ENCODE data around the gene PTTG1IP. TPM values are rescaled to one million over a fixed set of nuclear protein-coding genes. Genes with fewer than 3 reads are reported as not detected.
A peak's percentile ranks its signal among the peaks of the same experiment; 100 is the strongest.

The PTTG1IP gene
- total RNA-seq, 4 donors from 2014 or later = 83.1 to 132 (median 114) TPM

DNA sequence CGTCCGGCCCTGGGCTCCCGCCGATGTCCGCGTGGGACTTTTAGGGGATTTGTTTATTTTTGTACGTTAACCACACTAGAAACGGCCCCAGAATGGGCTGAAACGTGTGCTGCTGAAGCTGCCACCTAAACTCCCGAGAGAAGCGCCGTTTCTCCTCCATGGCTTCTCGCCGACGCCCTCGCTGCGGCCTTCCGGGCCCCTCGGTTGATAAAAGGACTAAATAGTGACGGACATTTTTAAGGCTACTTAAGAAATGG, 678 bp upstream of the PTTG1IP start:
- H3K4me1 ChIP-seq = peaks cover 32 to 76% (median 35%) of the 10 kb centered on the region in 3 donors
- H3K27me3 ChIP-seq = no peaks in the 10 kb centered on the region
- no peak for DNase-seq
- no peaks in the 10 kb centered on the region for H3K9me3 ChIP-seq
- peak overlapping the region; percentile 87 to 96 (median 92) for H3K4me3 ChIP-seq
- intact Hi-C loops (cut with DNase I) = loop anchor here (5.0 kb wide), 1 partner anchor 72 kb away; the partner anchor contains the start of gene UBE2G2
- TF ChIP-seq, protein P1, sequence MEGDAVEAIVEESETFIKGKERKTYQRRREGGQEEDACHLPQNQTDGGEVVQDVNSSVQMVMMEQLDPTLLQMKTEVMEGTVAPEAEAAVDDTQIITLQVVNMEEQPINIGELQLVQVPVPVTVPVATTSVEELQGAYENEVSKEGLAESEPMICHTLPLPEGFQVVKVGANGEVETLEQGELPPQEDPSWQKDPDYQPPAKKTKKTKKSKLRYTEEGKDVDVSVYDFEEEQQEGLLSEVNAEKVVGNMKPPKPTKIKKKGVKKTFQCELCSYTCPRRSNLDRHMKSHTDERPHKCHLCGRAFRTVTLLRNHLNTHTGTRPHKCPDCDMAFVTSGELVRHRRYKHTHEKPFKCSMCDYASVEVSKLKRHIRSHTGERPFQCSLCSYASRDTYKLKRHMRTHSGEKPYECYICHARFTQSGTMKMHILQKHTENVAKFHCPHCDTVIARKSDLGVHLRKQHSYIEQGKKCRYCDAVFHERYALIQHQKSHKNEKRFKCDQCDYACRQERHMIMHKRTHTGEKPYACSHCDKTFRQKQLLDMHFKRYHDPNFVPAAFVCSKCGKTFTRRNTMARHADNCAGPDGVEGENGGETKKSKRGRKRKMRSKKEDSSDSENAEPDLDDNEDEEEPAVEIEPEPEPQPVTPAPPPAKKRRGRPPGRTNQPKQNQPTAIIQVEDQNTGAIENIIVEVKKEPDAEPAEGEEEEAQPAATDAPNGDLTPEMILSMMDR (IDR thresholded peaks at IDR 0.05) = peak in 1 of 6 experiments; percentile 7
- TF ChIP-seq POLR2A (IDR thresholded peaks at IDR 0.05) = no peak
- peak overlapping the region; percentile 95 to 97 (median 96) for H3K27ac ChIP-seq
- 0 to 6% methylated on average over 3 to 20 of the region's 20 CpGs for WGBS, 2 donors
- H3K36me3 ChIP-seq = no peaks in the 10 kb centered on the region

DNA sequence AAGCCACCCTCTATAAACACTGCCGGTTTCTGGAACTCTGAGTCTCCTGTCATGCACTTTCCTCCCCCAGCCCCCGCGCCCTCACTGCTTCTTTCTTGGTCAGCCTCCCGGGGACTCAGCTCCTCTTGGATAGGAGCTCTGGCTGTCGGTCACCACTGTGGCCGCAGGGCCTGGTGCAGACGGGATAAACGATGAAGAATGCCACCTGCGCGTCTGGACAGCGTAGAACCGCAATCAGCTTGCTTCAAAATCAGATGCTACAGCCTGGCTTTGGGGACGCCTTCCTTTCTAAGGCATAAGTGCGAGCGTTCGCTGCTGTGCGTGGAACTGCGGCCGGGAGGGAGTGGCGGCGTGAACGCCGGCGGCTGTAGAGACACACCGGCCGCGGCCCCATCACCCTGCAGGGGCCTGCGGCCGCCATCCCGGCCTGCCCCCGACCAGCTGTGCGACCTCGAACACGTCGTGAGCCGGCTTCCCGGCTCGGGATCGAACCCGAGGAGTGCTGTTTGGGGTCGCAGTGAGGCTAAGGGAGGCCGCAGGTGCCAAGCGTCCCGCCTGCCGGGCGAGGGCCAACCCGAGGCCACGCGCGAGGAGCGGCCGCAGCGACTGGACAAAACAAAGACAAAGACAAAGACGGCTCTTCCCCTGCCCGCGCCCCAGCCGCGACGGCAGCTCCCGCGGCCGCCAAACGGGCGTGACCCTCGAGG, 688 bp downstream of the PTTG1IP start:
- intact Hi-C loops (cut with DNase I) = loop anchor here (5.0 kb wide), 1 partner anchor 71 kb away; the partner anchor contains the start of gene UBE2G2
- TF ChIP-seq, protein P1 (IDR thresholded peaks at IDR 0.05) = no peak
- TF ChIP-seq POLR2A (IDR thresholded peaks at IDR 0.05) = no peak
- no peaks in the 10 kb centered on the region for H3K27me3 ChIP-seq

DNA sequence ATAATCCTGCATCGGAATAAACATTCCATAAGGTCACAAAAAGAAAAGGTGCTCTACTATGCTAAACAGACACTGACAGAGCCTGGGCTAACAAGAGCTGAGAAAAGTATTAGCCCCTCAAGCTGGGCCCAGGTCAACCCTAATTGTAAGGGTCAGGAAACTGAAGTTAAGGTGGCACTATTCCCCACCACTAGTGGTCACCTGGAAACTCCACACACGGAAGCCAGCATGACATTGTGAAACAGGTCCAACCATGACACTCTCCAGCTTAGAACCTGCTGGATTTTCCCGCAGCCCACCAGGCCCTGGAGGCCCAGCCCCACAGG, 1.2 kb downstream of the PTTG1IP start:
- DNase-seq = no peak
- Histone ChIP-seq H3K36me3 (no peaks in the 10 kb centered on the region), H3K4me3 (peak overlapping the region; percentile 87 to 96 (median 92)), H3K9me3 (no peaks in the 10 kb centered on the region), H3K27ac (peak overlapping the region; percentile 95 to 97 (median 96)), H3K4me1 (peaks cover 32 to 87% (median 48%) of the 10 kb centered on the region in 3 donors), H3K27me3 (no peaks in the 10 kb centered on the region)
- intact Hi-C loops (cut with DNase I) = loop anchor here (5.0 kb wide), 1 partner anchor 70 kb away; the partner anchor contains the start of gene UBE2G2
- TF ChIP-seq POLR2A (IDR thresholded peaks at IDR 0.05) = no peak
- TF ChIP-seq, protein P1 (IDR thresholded peaks at IDR 0.05) = peak in 2 of 6 experiments; percentile 7 to 31
- 10 to 11% methylated on average over 3 of the region's 3 CpGs for WGBS, 2 donors

More for the DNA sequence above, 688 bp downstream of the PTTG1IP start:
- Histone ChIP-seq H3K9me3 (no peaks in the 10 kb centered on the region), H3K27ac (peak overlapping the region; percentile 95 to 97 (median 96)), H3K4me3 (peak overlapping the region; percentile 87 to 96 (median 92)), H3K4me1 (peaks cover 32 to 82% (median 47%) of the 10 kb centered on the region in 3 donors), H3K36me3 (no peaks in the 10 kb centered on the region)
- DNase-seq = no peak
- WGBS, 2 donors = 0 to 8% methylated on average over 2 to 12 of the region's 65 CpGs

DNA sequence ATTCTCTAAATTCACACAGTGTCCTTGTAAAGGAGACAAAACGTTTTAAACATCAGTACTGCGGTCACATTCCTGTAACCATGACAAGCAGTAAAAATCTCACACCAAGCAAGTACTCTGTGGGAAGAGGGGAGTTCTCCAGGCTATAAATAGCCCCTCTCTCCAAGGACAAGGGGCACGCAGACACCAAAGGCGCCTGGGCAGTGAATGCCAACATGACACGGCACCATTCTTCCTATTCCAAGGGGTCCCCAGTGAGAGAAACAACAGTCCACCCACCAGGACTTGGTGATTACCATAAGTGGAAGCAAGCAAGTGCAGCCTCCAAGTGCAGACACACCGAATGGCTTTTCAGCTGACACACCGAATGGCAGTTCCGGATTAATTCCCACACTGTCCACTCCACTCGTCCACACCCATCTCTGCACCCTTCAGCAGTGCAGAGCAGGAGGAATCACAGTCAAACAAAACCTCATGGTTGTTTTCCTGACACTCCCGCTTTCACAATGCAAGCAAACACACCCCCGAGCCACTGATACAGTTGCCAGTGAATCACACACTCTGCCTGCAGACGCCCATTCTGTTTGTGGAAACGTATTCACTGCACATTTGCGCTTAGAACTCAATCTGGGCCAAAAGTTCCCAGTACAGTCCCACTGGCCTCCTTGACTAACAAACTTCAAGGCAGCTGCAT, 1.8 kb downstream of the PTTG1IP start:
- peaks cover 32 to 92% (median 51%) of the 10 kb centered on the region in 3 donors for H3K4me1 ChIP-seq
- DNase-seq = no peak

More for the DNA sequence above, 1.8 kb downstream of the PTTG1IP start:
- Histone ChIP-seq H3K27ac (peak overlapping the region; percentile 95 to 97 (median 96)), H3K36me3 (peaks cover 0 to 2% (median 0%) of the 10 kb centered on the region in 3 donors), H3K4me3 (peak overlapping the region; percentile 87 to 96 (median 92)), H3K27me3 (no peaks in the 10 kb centered on the region), H3K9me3 (no peaks in the 10 kb centered on the region)
- intact Hi-C loops (cut with DNase I) = loop anchor here (5.0 kb wide), 1 partner anchor 69 kb away; the partner anchor contains the start of gene UBE2G2
- TF ChIP-seq, protein P1 (IDR thresholded peaks at IDR 0.05) = no peak
- no peak for TF ChIP-seq POLR2A (IDR thresholded peaks at IDR 0.05)
- 12 to 23% methylated on average over 12 to 13 of the region's 14 CpGs for WGBS, 2 donors
